AG08396 (cell line): Measurements from ENCODE around the gene HSPA1B.

Experiments
- DNase-seq: peaks from one replicate; pipeline ENCODE4 v3.0.0; 2012; ENCODE audit warnings: low spot score, mixed read lengths

HSPA1B gene

GRCh38 chr6:31879143-31879542 lies 51.6 kb downstream of the HSPA1B start:
- no peak for DNase-seq
